ENCODE results near the gene KIAA1217. TPM values are rescaled to one million over a fixed set of nuclear protein-coding genes. Genes with fewer than 3 reads are reported as not detected.

The KIAA1217 gene, protein sequence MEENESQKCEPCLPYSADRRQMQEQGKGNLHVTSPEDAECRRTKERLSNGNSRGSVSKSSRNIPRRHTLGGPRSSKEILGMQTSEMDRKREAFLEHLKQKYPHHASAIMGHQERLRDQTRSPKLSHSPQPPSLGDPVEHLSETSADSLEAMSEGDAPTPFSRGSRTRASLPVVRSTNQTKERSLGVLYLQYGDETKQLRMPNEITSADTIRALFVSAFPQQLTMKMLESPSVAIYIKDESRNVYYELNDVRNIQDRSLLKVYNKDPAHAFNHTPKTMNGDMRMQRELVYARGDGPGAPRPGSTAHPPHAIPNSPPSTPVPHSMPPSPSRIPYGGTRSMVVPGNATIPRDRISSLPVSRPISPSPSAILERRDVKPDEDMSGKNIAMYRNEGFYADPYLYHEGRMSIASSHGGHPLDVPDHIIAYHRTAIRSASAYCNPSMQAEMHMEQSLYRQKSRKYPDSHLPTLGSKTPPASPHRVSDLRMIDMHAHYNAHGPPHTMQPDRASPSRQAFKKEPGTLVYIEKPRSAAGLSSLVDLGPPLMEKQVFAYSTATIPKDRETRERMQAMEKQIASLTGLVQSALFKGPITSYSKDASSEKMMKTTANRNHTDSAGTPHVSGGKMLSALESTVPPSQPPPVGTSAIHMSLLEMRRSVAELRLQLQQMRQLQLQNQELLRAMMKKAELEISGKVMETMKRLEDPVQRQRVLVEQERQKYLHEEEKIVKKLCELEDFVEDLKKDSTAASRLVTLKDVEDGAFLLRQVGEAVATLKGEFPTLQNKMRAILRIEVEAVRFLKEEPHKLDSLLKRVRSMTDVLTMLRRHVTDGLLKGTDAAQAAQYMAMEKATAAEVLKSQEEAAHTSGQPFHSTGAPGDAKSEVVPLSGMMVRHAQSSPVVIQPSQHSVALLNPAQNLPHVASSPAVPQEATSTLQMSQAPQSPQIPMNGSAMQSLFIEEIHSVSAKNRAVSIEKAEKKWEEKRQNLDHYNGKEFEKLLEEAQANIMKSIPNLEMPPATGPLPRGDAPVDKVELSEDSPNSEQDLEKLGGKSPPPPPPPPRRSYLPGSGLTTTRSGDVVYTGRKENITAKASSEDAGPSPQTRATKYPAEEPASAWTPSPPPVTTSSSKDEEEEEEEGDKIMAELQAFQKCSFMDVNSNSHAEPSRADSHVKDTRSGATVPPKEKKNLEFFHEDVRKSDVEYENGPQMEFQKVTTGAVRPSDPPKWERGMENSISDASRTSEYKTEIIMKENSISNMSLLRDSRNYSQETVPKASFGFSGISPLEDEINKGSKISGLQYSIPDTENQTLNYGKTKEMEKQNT (N-terminal part only)
- total RNA-seq (2021; fragmentation: NEBNext Ultra II Directional; extraction: Animal tissue kit (Norgen Biotek cat#: 25700)) (13.6 and 15.6 TPM in 2 replicates), polyA plus RNA-seq (2011; rRNA removed) (3.7 and 4.5 TPM in 2 replicates), polyA minus RNA-seq (2011; rRNA and poly(A)+ RNA removed) (10.3 and 12.9 TPM in 2 replicates)
- 2.7 TPM for polyA plus RNA-seq (2011; cell fraction: cytosol; rRNA removed)
- polyA plus RNA-seq (2011; cell fraction: nucleus; rRNA removed), result 10.3 TPM
- polyA plus RNA-seq (2012, experiment 1 of 2), result 9.4 to 11.3 TPM (median 10.3 TPM) in 4 replicates
- 0.55 TPM for polyA plus RNA-seq (2012, experiment 2 of 2)
- 9.1 TPM for polyA plus RNA-seq (2013, experiment 1 of 2)
- polyA plus RNA-seq (2013, experiment 2 of 2), result 9.0 TPM
- polyA minus RNA-seq (2011; cell fraction: cytosol; rRNA and poly(A)+ RNA removed), result 6.1 TPM
- 26.3 TPM for polyA minus RNA-seq (2011; cell fraction: nucleus; rRNA and poly(A)+ RNA removed)
- long read RNA-seq, experiment 1, partial matches to known transcripts, result 2 of 5 reads
- long read RNA-seq, experiment 1, other reads (novel, unspliced or antisense), result 3 of 5 reads
- long read RNA-seq, experiment 2, partial matches to known transcripts, result 1 of 4 reads
- long read RNA-seq, experiment 2, other reads (novel, unspliced or antisense), result 3 of 4 reads

DNA sequence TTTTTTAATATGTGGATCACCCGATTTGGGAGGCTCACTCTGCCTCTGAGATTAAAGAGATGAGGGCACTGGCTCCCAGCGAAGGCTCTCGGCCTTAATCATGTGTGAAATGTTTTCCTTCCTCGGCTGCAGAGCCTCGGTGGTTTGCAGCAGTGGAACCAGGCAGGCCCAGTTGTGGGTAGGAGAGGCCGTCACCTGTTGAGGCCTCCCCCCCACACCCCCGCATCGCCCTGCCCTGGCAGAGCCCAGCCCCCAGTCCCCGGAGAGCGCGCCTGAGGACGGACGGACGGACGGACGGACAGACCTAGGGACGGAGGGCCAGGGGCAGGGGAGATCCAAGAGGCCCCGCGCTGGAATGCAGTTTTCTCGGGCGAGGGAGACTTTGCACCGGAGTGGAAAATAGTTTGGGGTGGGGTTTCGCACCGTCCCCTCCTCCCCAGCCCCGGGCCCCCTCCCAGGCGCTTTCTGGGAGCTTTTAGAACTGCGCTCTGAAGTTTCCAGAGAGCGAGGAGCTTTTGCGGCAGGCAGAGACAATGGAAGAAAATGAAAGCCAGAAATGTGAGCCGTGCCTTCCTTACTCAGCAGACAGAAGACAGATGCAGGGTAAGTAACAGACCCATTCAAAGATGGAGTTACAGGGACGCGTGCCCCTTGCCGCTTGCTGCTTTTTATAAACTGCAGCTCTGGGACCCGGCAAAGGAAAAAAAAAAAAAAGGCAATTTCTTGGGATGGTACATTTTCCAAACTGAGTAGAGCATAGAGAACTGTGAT, at the start of gene KIAA1217:
Gene KIAA1217 (plus strand): TSS at position 478 of the 771 bp plus-strand sequence. CDS start 56 bp downstream, at position 534.
- Histone ChIP-seq H3K79me1 (ENCODE audit: low read depth, low read length) (peaks cover 3% of the 10 kb centered on the region), H4K91ac (replicated peaks; ENCODE audit: insufficient read length, low read length) (peak within 1 kb of the TSS; percentile 7), H2BK20ac (ENCODE audit: low read length) (no peak within 1 kb of the TSS; the same call in 1 of the 2 replicates), H3K4me2 (ENCODE audit: insufficient read depth in 1 of 2, low read depth in 2 of 2, low read length in 2 of 2) (peak within 1 kb of the TSS; percentile 74 to 75), H3K79me2 (ENCODE audit: control insufficient read depth in 1 of 2, insufficient read depth in 2 of 2, low read length in 2 of 2) (peaks cover 0 to 20% of the 10 kb centered on the region in 2 experiments; a peak in 1 of 4 replicates), H3K27ac (ENCODE audit: low read depth, low read length) (peak within 1 kb of the TSS; percentile 25; the same call in 1 of the 2 replicates), H3K14ac (ENCODE audit: insufficient read length) (no peak within 1 kb of the TSS), H4K5ac (ENCODE audit: insufficient read length, low read depth, low read length) (no peak within 1 kb of the TSS), H2BK15ac (ENCODE audit: low read length) (no peak within 1 kb of the TSS), H2BK12ac (ENCODE audit: low read depth, low read length) (peak within 1 kb of the TSS; percentile 50; the same call in 1 of the 2 replicates), H3K4me3 (ENCODE audit: extremely low read depth in 1 of 4, insufficient read depth in 2 of 4, low read depth in 3 of 4, low read length in 4 of 4) (peak within 1 kb of the TSS; percentile 43 to 72 (median 68)), H2AK5ac (ENCODE audit: low read depth, low read length) (no peak within 1 kb of the TSS), H3K23ac (ENCODE audit: insufficient read length) (no peak within 1 kb of the TSS), H3K4me1 (replicated peaks in 1 of 4; ENCODE audit: control insufficient read depth in 3 of 4, insufficient read depth in 4 of 4, low read length in 3 of 4) (peaks cover 0 to 21% (median 17%) of the 10 kb centered on the region in 4 experiments; a peak in 5 of 7 replicates), H2BK5ac (ENCODE audit: low read depth, low read length) (no peak within 1 kb of the TSS; the same call in 1 of the 2 replicates), H3K9me3 (ENCODE audit: insufficient read depth in 2 of 2, low read depth in 1 of 2, low read length in 1 of 2) (no peaks in the 10 kb centered on the region), H3K9ac (replicated peaks in 1 of 4; ENCODE audit: extremely low read depth in 1 of 4, low read depth in 3 of 4, low read length in 3 of 4) (peak within 1 kb of the TSS; percentile 26 to 69 (median 52); a peak in 6 of 7 replicates), H4K20me1 (replicated peaks in 1 of 2; ENCODE audit: control insufficient read depth in 1 of 2, insufficient read depth in 2 of 2, low read length in 2 of 2) (no peaks in the 10 kb centered on the region), H2BK120ac (replicated peaks; ENCODE audit: low read depth, low read length) (no peak within 1 kb of the TSS), H2AFZ (ENCODE audit: low read length) (no peak within 1 kb of the TSS), H3K23me2 (ENCODE audit: low read depth, low read length) (no peaks in the 10 kb centered on the region; the same call in 1 of the 2 replicates), H3K4ac (replicated peaks; ENCODE audit: insufficient read length, low read depth, low read length) (no peak within 1 kb of the TSS), H3K18ac (ENCODE audit: extremely low read depth, low read length) (peak within 1 kb of the TSS; percentile 39; the same call in 1 of the 2 replicates), H3K36me3 (ENCODE audit: control insufficient read depth in 2 of 4, insufficient read depth in 4 of 4, low read length in 3 of 4) (no peaks in the 10 kb centered on the region), H4K8ac (ENCODE audit: extremely low read depth, insufficient read depth, low read length) (peak within 1 kb of the TSS; percentile 43; the same call in 1 of the 2 replicates), H3K56ac (replicated peaks; ENCODE audit: insufficient read length, low read depth, low read length) (no peak within 1 kb of the TSS), H3K27me3 (replicated peaks in 1 of 4; ENCODE audit: control insufficient read depth in 3 of 4, extremely low read depth in 1 of 4, insufficient read depth in 3 of 4, low read length in 3 of 4) (no peaks in the 10 kb centered on the region)
- peak in 1 of 2 experiments; percentile 63 for DNase-seq (ENCODE audit: low read depth in 1 of 2, low spot score in 2 of 2)
- FAIRE-seq, result peak; percentile 78
- ChIA-PET CTCF (ENCODE audit: partially characterized antibody) (interaction anchor here (0.6 to 1.0 kb wide), 2 partner anchors 12 to 117 kb away, joined by 3 to 5 read pairs; no protein-coding TSS in a partner anchor), POLR2A (ENCODE audit: partially characterized antibody) (interaction anchor here (1.0 to 1.6 kb wide), 4 partner anchors 10 to 174 kb away, joined by 3 to 7 read pairs (median 4); no protein-coding TSS in a partner anchor)
- WGBS, 2 experiments (ENCODE audit: extremely low coverage in 1 of 2, insufficient coverage in 1 of 2, insufficient read length in 1 of 2, insufficient replicate concordance in 2 of 2, low coverage in 1 of 2, low lambda C conversion rate in 2 of 2, missing lambda C conversion rate in 1 of 2), result 4% methylated on average over 32 of the region's 34 CpGs; no CpG with 5 or more reads in 1 of the 2 experiments
- TF ChIP-seq RFX5 (IDR thresholded peaks at IDR 0.05; ENCODE audit: borderline replicate concordance, low read depth, low read length) (no peak), BACH1 (IDR thresholded peaks at IDR 0.05; ENCODE audit: low read length) (no peak), POLR2A (IDR thresholded peaks at IDR 0.05; ENCODE audit: control extremely low read depth in 1 of 2, low read depth in 2 of 2, low read length in 2 of 2) (no peak; a peak in 1 of 3 replicates)

All from H1 (cell line).